ENCODE data around the gene ITGB8.

DNA sequence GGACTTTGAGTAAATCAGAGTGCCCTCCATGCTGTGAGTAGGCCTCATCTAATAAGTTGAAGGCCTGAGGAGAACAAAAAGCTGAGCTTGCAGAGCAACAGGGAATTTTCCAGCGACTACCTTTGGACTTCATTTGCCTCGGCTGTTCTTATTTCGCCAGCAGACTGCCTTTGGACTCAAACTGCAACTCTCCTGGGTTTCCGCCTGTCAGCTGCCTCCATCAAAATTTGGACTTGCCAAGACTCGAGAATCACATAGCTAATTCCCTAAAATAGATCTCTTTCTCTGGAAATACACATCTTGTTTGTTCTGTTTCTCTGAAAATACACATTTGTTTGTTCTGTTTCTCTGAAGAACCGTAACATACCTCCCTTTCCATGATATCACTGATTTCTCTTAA is 93.8 kb downstream of the ITGB8 start:
- no peak for TF ChIP-seq POLR2AphosphoS5 (IDR thresholded peaks at IDR 0.05; ENCODE audit: low read depth, low read length)
- TF ChIP-seq POLR2A (IDR thresholded peaks at IDR 0.05; ENCODE audit: low read depth, low read length) = no peak

Data from GM12891 (cell line).